ENCODE data around the gene NUDT8. TPM values are rescaled to one million over a fixed set of nuclear protein-coding genes. Genes with fewer than 3 reads are reported as not detected.

The NUDT8 gene
- total RNA-seq, 3 donors from 2014 or later, result 9.7 to 15.1 (median 12.0) TPM

GRCh38 chr11:67586568-67587250 lies 43.0 kb downstream of the NUDT8 start:
- H3K36me3 ChIP-seq, result no peaks in the 10 kb centered on the region
- intact Hi-C loops (cut with DNase I; ENCODE audit: low total_unique reads), result no loop called here
- no peak for DNase-seq (ENCODE audit: low spot score in 2 of 2)

GRCh38 chr11:67585911-67586310 lies 43.8 kb downstream of the NUDT8 start:
- intact Hi-C loops (cut with DNase I; ENCODE audit: low total_unique reads), result no loop called here
- H3K4me3 ChIP-seq, result no peak overlapping the region
- no peaks in the 10 kb centered on the region for H3K36me3 ChIP-seq
- TF ChIP-seq POLR2AphosphoS5 (IDR thresholded peaks at IDR 0.05) (no peak), POLR2A (IDR thresholded peaks at IDR 0.05) (no peak)
- H3K27me3 ChIP-seq, result no peaks in the 10 kb centered on the region
- peak overlapping the region in 1 of 2 donors; percentile 12 for H3K27ac ChIP-seq
- no peak for DNase-seq (ENCODE audit: low spot score in 2 of 2)
- H3K9me3 ChIP-seq, result no peaks in the 10 kb centered on the region
- peaks cover 3 to 5% of the 10 kb centered on the region in 2 donors for H3K4me1 ChIP-seq

More at GRCh38 chr11:67586568-67587250, 43.0 kb downstream of the NUDT8 start:
- TF ChIP-seq POLR2AphosphoS5 (IDR thresholded peaks at IDR 0.05) (no peak), POLR2A (IDR thresholded peaks at IDR 0.05) (no peak), CTCF (IDR thresholded peaks at IDR 0.05) (no peak)
- no peak overlapping the region for H3K27ac ChIP-seq
- H3K4me3 ChIP-seq, result no peak overlapping the region
- no peaks in the 10 kb centered on the region for H3K27me3 ChIP-seq
- H3K4me1 ChIP-seq, result peaks cover 3 to 5% of the 10 kb centered on the region in 2 donors
- no peaks in the 10 kb centered on the region for H3K9me3 ChIP-seq

GRCh38 chr11:67584881-67585873 lies 44.6 kb downstream of the NUDT8 start:
- no peaks in the 10 kb centered on the region for H3K9me3 ChIP-seq
- intact Hi-C loops (cut with DNase I; ENCODE audit: low total_unique reads), result no loop called here
- peak overlapping the region; percentile 69 to 99 (median 78) for H3K4me3 ChIP-seq
- no peaks in the 10 kb centered on the region for H3K36me3 ChIP-seq
- H3K4me1 ChIP-seq, result peaks cover 3 to 5% of the 10 kb centered on the region in 2 donors
- no peak for DNase-seq (ENCODE audit: low spot score in 2 of 2)
- H3K27me3 ChIP-seq, result no peaks in the 10 kb centered on the region
- no peak for TF ChIP-seq CTCF (IDR thresholded peaks at IDR 0.05)
- TF ChIP-seq POLR2A (IDR thresholded peaks at IDR 0.05), result no peak
- TF ChIP-seq POLR2AphosphoS5 (IDR thresholded peaks at IDR 0.05), result no peak
- peak overlapping the region; percentile 98 to 100 for H3K27ac ChIP-seq

GRCh38 chr11:67584205-67584880 lies 45.4 kb downstream of the NUDT8 start:
- Histone ChIP-seq H3K9me3 (no peaks in the 10 kb centered on the region), H3K36me3 (no peaks in the 10 kb centered on the region), H3K4me1 (peaks cover 3 to 5% of the 10 kb centered on the region in 2 donors), H3K27ac (peak overlapping the region; percentile 98 to 100), H3K4me3 (peak overlapping the region; percentile 69 to 99 (median 78)), H3K27me3 (no peaks in the 10 kb centered on the region)
- intact Hi-C loops (cut with DNase I; ENCODE audit: low total_unique reads), result no loop called here
- DNase-seq (ENCODE audit: low spot score in 2 of 2), result peak; percentile 83 to 84
- TF ChIP-seq POLR2A (IDR thresholded peaks at IDR 0.05) (no peak), POLR2AphosphoS5 (IDR thresholded peaks at IDR 0.05) (peak in 2 of 3 donors; percentile 4 to 6)

- intact Hi-C loops (cut with DNase I; ENCODE audit: low total_unique reads), result no loop called here
- H3K4me1 ChIP-seq, result peaks cover 3 to 5% of the 10 kb centered on the region in 2 donors
- TF ChIP-seq CTCF (IDR thresholded peaks at IDR 0.05) (peak; percentile 40 to 79 (median 42)), POLR2AphosphoS5 (IDR thresholded peaks at IDR 0.05) (peak; percentile 81 to 87 (median 86)), POLR2A (IDR thresholded peaks at IDR 0.05) (no peak)
- peak within 1 kb of the TSS; percentile 69 to 99 (median 78) for H3K4me3 ChIP-seq
- H3K27ac ChIP-seq, result peak within 1 kb of the TSS; percentile 98 to 100
- DNase-seq (ENCODE audit: low spot score in 2 of 2), result peak; percentile 81 to 85
- no peaks in the 10 kb centered on the region for H3K27me3 ChIP-seq
- H3K9me3 ChIP-seq, result no peaks in the 10 kb centered on the region
- no peaks in the 10 kb centered on the region for H3K36me3 ChIP-seq
Observed at GRCh38 chr11:67583247-67584204, 46.2 kb downstream of the NUDT8 start, which contains the start of gene GSTP1. GSTP1 (plus strand) TSS chr11:67583812; CDS start chr11:67583844, 32 bp downstream.

All from breast epithelium (tissue), 4 donors.